K562 (cell line): ENCODE results near the gene PGAP2. TPM values are rescaled to one million over a fixed set of nuclear protein-coding genes. Genes with fewer than 3 reads are reported as not detected.
A peak's percentile ranks its signal among the peaks of the same experiment; 100 is the strongest.

Experiments used
- BRF1 ChIP-seq: IDR thresholded peaks from 3 replicates; pipeline ENCODE4 v1.6.1; 2011; ENCODE audit warnings: borderline replicate concordance, mild to moderate bottlenecking; ENCODE audit not compliant: insufficient read length; ENCODE audit errors: extremely low read depth
- MAZ ChIP-seq, 2 experiments: fragments of 450-650 bp in 1 of 2; sonication (generic) in 1 of 2; formaldehyde crosslinking; IDR thresholded peaks in 1 of 2; conservative IDR thresholded peaks in 1 of 2; 2 replicates each; pipeline versions ENCODE4 v1.4.0 to v1.5.0; 2020; ENCODE audit warnings: mild to moderate bottlenecking in 1 of 2, missing genetic modification reagents in 1 of 2
- MLX ChIP-seq, 2 experiments: fragments of 450-650 bp in 1 of 2; sonication (generic) in 1 of 2; formaldehyde crosslinking; conservative IDR thresholded peaks; 2 replicates each; pipeline versions ENCODE4 v1.4.0 to v1.8.1; 2020 to 2022; ENCODE audit warnings: mild to moderate bottlenecking in 1 of 2, missing genetic modification reagents in 1 of 2
- MXI1 ChIP-seq: IDR thresholded peaks from 2 replicates; pipeline ENCODE4 v1.6.1; 2011; ENCODE audit warnings: low read depth, mild to moderate bottlenecking, improper control_type of control experiment, low read length
- MYBL2 ChIP-seq, 2 experiments: fragments of 450-650 bp in 1 of 2; sonication (generic) in 1 of 2; formaldehyde crosslinking in 1 of 2; IDR thresholded peaks; 2 replicates each; pipeline versions ENCODE4 v1.6.1 to v1.8.1; 2017 to 2022; ENCODE audit warnings: borderline replicate concordance in 1 of 2, inconsistent platforms in 1 of 2, low read depth in 1 of 2, mild to moderate bottlenecking in 1 of 2, missing genetic modification reagents in 1 of 2, moderate library complexity in 1 of 2
- NFIC ChIP-seq: fragments of 450-650 bp; IDR thresholded peaks from 2 replicates; pipeline ENCODE4 v1.6.1; 2017; ENCODE audit warnings: mild to moderate bottlenecking, inconsistent platforms
- SREBF1 ChIP-seq: fragments of 150-350 bp; IDR thresholded peaks from 2 replicates; pipeline ENCODE4 v1.6.1; 2014; ENCODE audit warnings: antibody characterized with exemption, low read depth, low read length, borderline replicate concordance
- SRSF9 ChIP-seq: fragments of 200-400 bp; formaldehyde crosslinking; IDR thresholded peaks from 2 replicates; pipeline ENCODE4 v1.6.1; 2017; ENCODE audit warnings: low read depth, low read length, borderline replicate concordance
- ZNF253 ChIP-seq: fragments of 250-450 bp; sonication (Bioruptor Pico); conservative IDR thresholded peaks from 2 replicates; pipeline ENCODE4 v1.6.1; 2021; ENCODE audit warnings: mild to moderate bottlenecking
- polyA plus RNA-seq, 8 experiments: library from polyadenylated mRNA; depleted of rRNA in 4 of 8; stranded (reverse) in 5 of 8; unstranded in 3 of 8; fragments of >200 nt; fragmentation: Nextera tagmentation in 2 of 8; fragmentation: Illumina TruSeq in 1 of 8; extraction: Ambion mirVana in 2 of 8; extraction: Trizol in 1 of 8; gene quantifications; 2 replicates each; pipeline versions ENCODE4 v1.2.1 to v1.2.3, GENCODE V29; 2011 to 2014; ENCODE audit warnings: inconsistent platforms in 1 of 8, missing spikeins in 1 of 8
- total RNA-seq, 7 experiments: library from RNA; depleted of rRNA in 6 of 7; stranded (reverse); fragments of >200 nt in 6 of 7; fragmentation: Illumina TruSeq in 2 of 7; extraction: Trizol in 2 of 7; gene quantifications; 2 replicates each; pipeline versions ENCODE4 v1.2.1 to v1.2.3, GENCODE V29; 2011 to 2021; ENCODE audit warnings: low replicate concordance in 1 of 7
- TF ChIP-seq, protein P1 (sequence below), 2 experiments: IDR thresholded peaks in 1 of 2; conservative IDR thresholded peaks in 1 of 2; 2 replicates each; pipeline ENCODE4 v1.6.1; 2016; ENCODE audit warnings: low read depth in 2 of 2, mild to moderate bottlenecking in 1 of 2, missing compliant biosample characterization in 1 of 2, missing genetic modification characterization in 1 of 2, moderate library complexity in 1 of 2
- TF ChIP-seq, protein P2 (sequence below), 2 experiments: fragments of 250-450 bp in 1 of 2; fragments of 450-650 bp in 1 of 2; sonication (Bioruptor Pico) in 1 of 2; IDR thresholded peaks; 2 replicates each; pipeline versions ENCODE4 v1.6.1 to v1.8.0; 2016 to 2021; ENCODE audit warnings: mild to moderate bottlenecking in 2 of 2, moderate library complexity in 2 of 2, missing compliant biosample characterization in 1 of 2, missing genetic modification characterization in 1 of 2

Gene PGAP2
- total and polyA plus RNA-seq, 9 of the 15 experiments (the other 6 are each of a cell fraction or from before 2014, with no cell fraction given) = 17.9 to 47.2 (median 33.7) TPM

- TF ChIP-seq SREBF1 (no peak), MLX (CRISPR knock-in tag; conservative IDR thresholded peaks at IDR 0.05) (no peak), MYBL2 (IDR thresholded peaks at IDR 0.05; ENCODE audit: low read depth) (no peak), MYBL2 (CRISPR knock-in tag; IDR thresholded peaks at IDR 0.05; ENCODE audit: borderline replicate concordance) (no peak), MAZ (CRISPR knock-in tag; conservative IDR thresholded peaks at IDR 0.05 in 1 of 2, IDR thresholded peaks at IDR 0.05 in 1 of 2) (peak; percentile 53 to 58; a peak in 2 of 4 replicates), BRF1 (no peak), NFIC (peak; percentile 59), ZNF253 (CRISPR knock-in tag) (no peak), MXI1 (no peak), SRSF9 (no peak)
- TF ChIP-seq, protein P1, sequence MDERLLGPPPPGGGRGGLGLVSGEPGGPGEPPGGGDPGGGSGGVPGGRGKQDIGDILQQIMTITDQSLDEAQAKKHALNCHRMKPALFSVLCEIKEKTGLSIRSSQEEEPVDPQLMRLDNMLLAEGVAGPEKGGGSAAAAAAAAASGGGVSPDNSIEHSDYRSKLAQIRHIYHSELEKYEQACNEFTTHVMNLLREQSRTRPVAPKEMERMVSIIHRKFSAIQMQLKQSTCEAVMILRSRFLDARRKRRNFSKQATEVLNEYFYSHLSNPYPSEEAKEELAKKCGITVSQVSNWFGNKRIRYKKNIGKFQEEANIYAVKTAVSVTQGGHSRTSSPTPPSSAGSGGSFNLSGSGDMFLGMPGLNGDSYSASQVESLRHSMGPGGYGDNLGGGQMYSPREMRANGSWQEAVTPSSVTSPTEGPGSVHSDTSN (CRISPR knock-in tag; IDR thresholded peaks at IDR 0.05; ENCODE audit: low read depth) = no peak
- TF ChIP-seq, protein P1 (tag; conservative IDR thresholded peaks at IDR 0.05; ENCODE audit: low read depth) = peak; percentile 7; the same call in 1 of the 2 replicates
- TF ChIP-seq, protein P2, sequence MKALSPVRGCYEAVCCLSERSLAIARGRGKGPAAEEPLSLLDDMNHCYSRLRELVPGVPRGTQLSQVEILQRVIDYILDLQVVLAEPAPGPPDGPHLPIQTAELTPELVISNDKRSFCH (CRISPR knock-in tag; IDR thresholded peaks at IDR 0.05) = no peak
- TF ChIP-seq, protein P2 (tag; IDR thresholded peaks at IDR 0.05) = peak; percentile 70; the same call in 1 of the 2 replicates
These were observed 59.1 kb downstream of the PGAP2 start (continued) for GRCh38 chr11:3867209-3868091.
